Rectal smooth muscle tissue (tissue), 1 donor: ENCODE measurements around the gene LRRC32.
A peak's percentile ranks its signal among the peaks of the same experiment; 100 is the strongest.

Source experiments
- H3K27ac ChIP-seq: one replicate; pipeline ENCODE4 v1.7.0; 2013; ENCODE audit warnings: low read depth, low read length, inconsistent platforms
- H3K27me3 ChIP-seq: one replicate; pipeline ENCODE4 v1.7.0; 2013; ENCODE audit warnings: low read length; ENCODE audit not compliant: control insufficient read depth, insufficient read depth
- H3K36me3 ChIP-seq: one replicate; pipeline ENCODE4 v1.7.0; 2013; ENCODE audit warnings: low read length; ENCODE audit not compliant: control insufficient read depth, insufficient read depth
- H3K4me1 ChIP-seq: one replicate; pipeline ENCODE4 v1.7.0; 2013; ENCODE audit warnings: low read length; ENCODE audit not compliant: control insufficient read depth, insufficient read depth
- H3K4me3 ChIP-seq: one replicate; pipeline ENCODE4 v1.7.0; 2013; ENCODE audit warnings: low read length
- H3K9ac ChIP-seq: one replicate; pipeline ENCODE4 v1.7.0; 2013; ENCODE audit warnings: low read length

LRRC32 gene

DNA sequence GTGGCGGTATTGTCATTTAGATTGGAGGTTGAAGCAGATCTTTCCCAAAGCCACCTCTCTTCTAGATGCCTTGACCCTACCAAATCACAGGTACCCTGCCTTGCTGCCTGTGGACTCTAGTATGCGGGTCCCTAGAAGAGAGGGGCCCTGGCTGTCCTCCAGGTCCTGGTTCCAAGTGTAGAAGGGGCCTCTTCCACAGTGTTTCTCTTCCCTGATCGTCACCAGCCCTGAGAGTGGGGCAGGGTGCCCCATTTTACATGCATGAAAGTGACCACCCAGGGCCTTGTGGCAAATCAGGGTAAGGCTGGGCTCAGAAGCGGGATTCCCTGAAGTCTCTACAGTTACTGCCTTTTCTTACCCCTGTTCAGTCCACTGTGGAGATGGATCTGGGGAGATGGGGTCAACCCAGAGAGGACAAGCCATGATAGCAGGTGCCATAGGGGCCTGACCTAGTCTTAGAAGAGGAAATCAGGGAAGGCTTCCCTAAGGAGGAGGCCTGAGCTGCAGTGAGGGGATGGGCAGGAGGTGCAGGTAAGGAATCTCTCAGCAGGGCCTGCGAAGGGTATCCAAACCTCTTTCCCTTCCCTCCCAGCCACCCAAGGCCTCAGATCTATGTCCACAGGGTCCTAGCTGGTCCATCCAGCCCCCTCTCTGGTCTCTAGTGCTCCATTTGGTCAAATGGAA is 1.2 kb upstream of the LRRC32 start:
- no peaks in the 10 kb centered on the region for H3K4me1 ChIP-seq
- H3K9ac ChIP-seq = no peak overlapping the region
- no peak overlapping the region for H3K4me3 ChIP-seq
- H3K27me3 ChIP-seq = peaks cover 2% of the 10 kb centered on the region
- H3K27ac ChIP-seq = no peak overlapping the region
- no peaks in the 10 kb centered on the region for H3K36me3 ChIP-seq

DNA sequence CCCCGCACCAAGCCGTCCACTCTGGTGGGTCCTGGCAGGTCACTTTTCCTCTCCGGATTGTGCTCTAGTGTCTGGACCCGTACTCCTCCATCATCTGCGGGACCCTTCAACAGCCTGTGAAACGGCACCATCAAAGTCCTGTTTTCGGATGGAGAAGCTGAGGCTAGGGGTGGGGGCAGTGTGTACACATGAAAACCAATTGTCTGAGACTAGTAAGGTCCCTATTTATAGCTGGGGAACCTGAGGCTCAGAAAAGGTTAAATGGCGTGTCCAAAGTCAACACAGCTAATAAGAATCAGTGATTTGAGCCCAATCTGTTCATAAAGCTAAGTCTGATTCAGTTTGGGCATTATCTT is 668 bp upstream of the LRRC32 start:
- Histone ChIP-seq H3K36me3 (no peaks in the 10 kb centered on the region), H3K9ac (no peak overlapping the region), H3K4me1 (no peaks in the 10 kb centered on the region), H3K27ac (no peak overlapping the region), H3K4me3 (peak overlapping the region; percentile 63), H3K27me3 (peaks cover 2% of the 10 kb centered on the region)

DNA sequence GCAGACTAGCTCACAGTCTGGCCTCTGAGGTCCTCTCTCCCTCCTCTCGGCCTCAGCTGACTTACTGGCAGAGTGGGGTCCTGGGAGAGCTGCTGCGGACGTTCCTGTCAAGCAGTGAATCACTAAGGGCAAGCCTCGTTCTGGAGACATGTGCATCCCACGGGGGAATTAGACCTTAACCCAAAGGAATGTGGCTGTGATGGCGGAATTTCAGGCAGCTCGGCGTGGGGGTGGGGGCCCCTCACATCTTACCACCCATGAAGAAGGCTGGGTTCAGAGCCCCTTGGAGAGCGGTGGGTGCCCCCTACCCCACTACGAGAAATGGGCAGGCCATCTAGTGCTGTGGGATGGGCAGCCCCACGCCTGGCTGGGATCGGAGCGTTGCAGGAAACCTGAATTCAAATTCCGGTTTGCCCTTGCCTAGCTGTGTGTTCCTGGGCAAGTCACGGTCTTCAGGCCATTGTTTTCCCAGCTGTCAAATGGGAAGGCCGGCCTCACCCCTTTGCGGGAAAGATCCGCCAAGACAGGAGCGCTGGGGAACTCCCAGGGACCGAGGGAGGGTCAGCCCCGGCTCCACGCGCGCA is 554 bp downstream of the LRRC32 start:
- H3K4me3 ChIP-seq = peak overlapping the region; percentile 63
- no peak overlapping the region for H3K9ac ChIP-seq
- H3K27me3 ChIP-seq = peaks cover 2% of the 10 kb centered on the region
- no peaks in the 10 kb centered on the region for H3K4me1 ChIP-seq
- no peaks in the 10 kb centered on the region for H3K36me3 ChIP-seq
- peak overlapping the region; percentile 35 for H3K27ac ChIP-seq

DNA sequence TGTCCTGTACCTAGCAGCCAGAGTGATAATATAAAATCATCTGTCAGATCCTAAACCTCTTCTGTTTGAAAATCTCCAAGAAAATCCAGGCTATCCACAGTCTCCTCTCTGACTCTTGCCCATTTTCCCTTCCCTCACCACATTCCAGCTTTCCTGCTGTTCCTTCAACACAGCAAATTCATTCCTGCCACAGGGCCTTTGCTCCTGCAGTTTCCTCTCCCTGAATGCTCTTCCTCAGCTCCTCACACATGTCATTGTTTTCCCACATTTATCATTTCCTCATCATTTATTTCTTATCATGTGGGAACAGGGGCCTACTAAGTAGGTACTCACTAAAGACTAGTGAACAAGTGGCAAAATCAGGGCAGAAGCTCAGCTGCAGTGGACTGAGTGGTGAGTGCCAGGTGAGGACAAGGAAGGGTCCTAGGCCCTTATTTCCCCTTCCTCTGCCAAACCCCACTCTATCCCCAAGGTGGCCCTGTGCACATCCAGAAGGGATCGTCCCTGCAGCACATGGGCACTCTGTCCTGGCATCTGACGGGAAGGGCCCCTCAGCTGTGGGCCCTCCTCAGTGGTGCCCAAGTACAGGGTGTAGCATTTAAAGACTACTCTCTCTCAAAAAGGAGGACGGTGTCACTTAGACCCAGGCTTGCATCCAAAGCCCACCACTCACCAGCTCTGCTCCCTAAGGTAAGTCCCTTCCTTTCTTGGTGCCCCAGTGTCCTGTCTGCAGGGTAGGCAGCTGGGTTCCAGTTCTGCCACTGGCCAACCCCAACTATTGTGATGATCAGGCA is 2.0 kb downstream of the LRRC32 start:
- Histone ChIP-seq H3K27me3 (peaks cover 2% of the 10 kb centered on the region), H3K36me3 (no peaks in the 10 kb centered on the region), H3K9ac (no peak overlapping the region), H3K27ac (no peak overlapping the region), H3K4me1 (no peaks in the 10 kb centered on the region), H3K4me3 (peak overlapping the region; percentile 63)

DNA sequence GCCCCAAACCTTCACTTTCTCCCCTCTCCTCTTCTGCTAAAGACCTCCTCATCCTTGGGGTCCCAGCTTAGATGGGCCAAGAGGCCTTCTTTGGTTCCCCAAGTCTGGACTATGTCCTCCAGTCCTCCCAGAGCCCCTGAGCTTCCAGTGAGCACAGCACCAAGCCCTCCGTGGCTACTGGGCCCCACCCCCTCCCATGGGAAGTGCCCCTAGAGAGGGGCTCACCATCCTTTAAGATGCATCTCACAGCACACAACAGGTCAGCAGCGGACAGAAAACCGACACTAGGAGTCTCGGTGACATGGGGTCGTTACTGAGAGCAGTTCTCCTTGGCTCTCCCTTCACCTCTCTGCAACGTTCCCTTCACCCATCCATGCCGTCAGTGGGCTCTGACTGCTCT is 2.7 kb downstream of the LRRC32 start:
- H3K36me3 ChIP-seq = no peaks in the 10 kb centered on the region
- peak overlapping the region; percentile 38 for H3K4me3 ChIP-seq
- H3K9ac ChIP-seq = no peak overlapping the region
- H3K27ac ChIP-seq = no peak overlapping the region
- peaks cover 2% of the 10 kb centered on the region for H3K27me3 ChIP-seq
- no peaks in the 10 kb centered on the region for H3K4me1 ChIP-seq

DNA sequence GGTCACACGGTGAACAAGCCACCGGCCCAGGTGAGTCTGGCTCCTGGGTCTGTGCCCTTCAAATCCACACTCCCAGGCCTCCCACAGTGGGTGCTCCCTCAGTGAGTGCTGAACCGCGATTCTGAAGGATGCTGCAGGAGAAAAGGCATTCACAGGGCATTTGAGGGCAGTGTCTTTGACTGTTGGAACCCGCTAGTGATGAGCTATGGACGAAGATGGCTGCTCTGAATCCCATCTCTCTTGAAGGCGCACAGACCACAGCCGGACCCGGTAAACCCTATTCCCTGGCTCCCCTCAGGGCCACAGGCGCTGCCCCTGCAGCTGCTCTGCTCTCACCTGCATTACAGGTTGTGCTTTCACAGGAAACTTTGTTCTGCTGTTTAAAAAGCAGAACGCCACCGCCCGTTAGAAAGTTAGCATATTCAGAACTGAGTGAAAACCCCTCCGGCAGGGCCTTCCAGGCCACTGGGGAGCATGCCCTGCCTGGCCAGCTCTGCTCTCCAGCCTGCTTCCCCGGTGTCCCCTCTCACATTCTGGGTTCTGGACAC is 3.2 kb downstream of the LRRC32 start:
- H3K27ac ChIP-seq = no peak overlapping the region
- H3K4me1 ChIP-seq = no peaks in the 10 kb centered on the region
- no peaks in the 10 kb centered on the region for H3K36me3 ChIP-seq
- no peak overlapping the region for H3K9ac ChIP-seq
- H3K27me3 ChIP-seq = peaks cover 2% of the 10 kb centered on the region
- H3K4me3 ChIP-seq = no peak overlapping the region

DNA sequence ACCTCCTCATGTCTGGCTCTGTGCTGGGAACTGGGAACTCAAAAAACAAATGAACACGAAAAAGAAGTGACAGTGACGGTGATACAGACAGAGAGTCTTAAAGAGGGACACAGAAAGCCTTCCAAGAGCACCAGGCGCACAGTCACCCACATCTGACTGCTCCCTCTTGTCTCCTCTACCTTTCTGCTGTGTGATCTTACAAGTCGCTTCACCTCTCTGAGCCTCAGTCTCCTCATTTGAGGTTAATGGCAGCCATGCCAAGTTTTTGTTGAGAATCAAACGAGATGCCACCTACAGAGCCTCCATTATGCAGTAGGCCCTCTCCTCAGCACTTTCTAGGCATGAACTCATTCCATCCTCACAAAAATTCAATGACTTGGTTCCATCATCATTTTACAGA is 3.7 kb downstream of the LRRC32 start:
- no peaks in the 10 kb centered on the region for H3K36me3 ChIP-seq
- no peak overlapping the region for H3K27ac ChIP-seq
- no peak overlapping the region for H3K9ac ChIP-seq
- H3K4me3 ChIP-seq = peak overlapping the region; percentile 5
- no peaks in the 10 kb centered on the region for H3K4me1 ChIP-seq
- peaks cover 2% of the 10 kb centered on the region for H3K27me3 ChIP-seq

DNA sequence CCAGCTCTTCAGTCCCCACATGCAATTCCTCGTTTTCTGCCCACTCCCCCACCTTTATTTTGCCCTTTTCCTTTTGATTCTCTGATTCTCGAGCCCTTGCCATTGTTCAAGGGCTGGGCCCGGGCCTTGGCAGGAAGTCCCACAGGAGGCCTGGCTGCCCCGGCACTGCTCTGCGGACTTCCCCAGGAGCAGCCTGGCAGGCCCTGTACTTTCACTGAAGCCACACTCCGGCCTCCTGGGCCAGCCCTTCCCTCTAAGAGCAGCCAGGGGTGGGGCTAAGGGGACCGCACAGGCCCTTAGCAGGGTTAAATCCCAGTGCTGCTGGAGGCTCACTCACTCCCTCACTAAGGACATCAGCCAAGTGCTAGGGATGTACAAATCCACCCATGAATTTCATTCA is 4.1 kb downstream of the LRRC32 start:
- no peak overlapping the region for H3K9ac ChIP-seq
- no peak overlapping the region for H3K27ac ChIP-seq
- no peaks in the 10 kb centered on the region for H3K4me1 ChIP-seq
- H3K27me3 ChIP-seq = peaks cover 2% of the 10 kb centered on the region
- no peaks in the 10 kb centered on the region for H3K36me3 ChIP-seq
- peak overlapping the region; percentile 5 for H3K4me3 ChIP-seq

DNA sequence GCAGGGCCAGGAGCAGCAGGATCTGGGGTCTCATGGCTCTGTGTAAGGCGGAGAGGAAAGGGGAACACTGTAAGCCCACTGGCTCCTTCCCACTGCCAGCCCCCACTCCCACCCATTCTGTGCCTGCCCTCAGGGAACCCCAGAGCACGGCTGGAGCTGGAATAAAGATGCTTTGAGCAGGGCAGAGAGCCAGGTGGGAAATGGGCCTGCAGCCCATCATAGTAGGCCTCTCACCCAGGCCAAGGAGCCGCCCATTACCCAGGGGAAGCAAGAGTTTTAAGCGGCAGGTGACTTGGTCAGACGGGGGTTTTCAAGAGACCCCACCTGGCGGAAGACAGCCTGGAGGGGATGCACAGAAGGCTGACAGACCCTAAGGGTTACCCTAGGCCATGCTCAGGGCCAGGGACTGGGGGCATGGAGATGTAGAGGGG is 4.6 kb downstream of the LRRC32 start:
- Histone ChIP-seq H3K4me3 (no peak overlapping the region), H3K4me1 (no peaks in the 10 kb centered on the region), H3K27me3 (peaks cover 2% of the 10 kb centered on the region), H3K27ac (no peak overlapping the region), H3K9ac (no peak overlapping the region), H3K36me3 (no peaks in the 10 kb centered on the region)

DNA sequence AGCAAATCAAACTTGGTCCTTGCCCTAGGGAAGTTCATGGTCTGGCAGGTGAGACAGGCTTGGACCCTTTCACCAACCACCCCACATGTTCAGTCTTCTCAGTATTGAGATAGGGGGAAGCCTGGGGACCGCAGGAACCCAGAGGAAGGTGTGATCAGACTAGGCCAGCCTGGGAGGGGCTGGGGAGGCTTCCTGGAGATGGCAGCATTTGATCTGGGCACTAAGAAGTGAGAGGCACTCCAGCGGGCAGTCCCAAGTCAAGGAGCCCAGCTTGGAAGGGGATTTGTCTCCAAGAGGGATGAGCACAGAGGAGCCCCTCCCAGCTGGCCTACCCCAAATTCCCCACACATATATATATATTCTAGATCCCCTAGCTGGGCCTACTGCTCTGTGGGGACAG is 5.4 kb downstream of the LRRC32 start:
- H3K9ac ChIP-seq = no peak overlapping the region
- no peaks in the 10 kb centered on the region for H3K36me3 ChIP-seq
- H3K4me3 ChIP-seq = no peak overlapping the region

DNA sequence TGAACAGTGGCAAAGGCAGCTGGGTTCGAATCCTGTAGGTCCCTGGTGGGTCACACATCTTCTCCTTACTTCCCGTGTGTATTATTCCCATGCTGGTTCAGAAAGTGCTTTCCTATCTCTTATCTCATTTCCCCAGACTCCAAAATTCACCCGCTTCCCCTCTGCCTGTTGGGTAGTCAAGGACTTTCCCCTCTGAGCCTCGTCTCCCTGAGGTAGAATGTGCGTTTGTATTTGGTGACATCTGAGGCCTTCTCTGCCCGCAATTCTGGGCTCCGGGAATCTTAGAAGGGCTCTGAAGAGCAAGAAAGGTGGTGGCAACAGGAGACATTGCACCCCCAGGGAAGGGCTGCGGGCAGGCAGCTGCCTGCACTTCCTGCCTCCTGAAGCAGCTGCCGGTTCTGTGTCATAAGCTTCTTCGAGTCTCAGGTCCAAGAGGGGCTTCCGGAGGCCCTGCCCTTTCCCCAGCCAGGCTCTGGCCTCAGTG is 5.9 kb downstream of the LRRC32 start:
- Histone ChIP-seq H3K27ac (no peak overlapping the region), H3K4me1 (no peaks in the 10 kb centered on the region), H3K27me3 (peaks cover 2% of the 10 kb centered on the region), H3K9ac (no peak overlapping the region), H3K4me3 (no peak overlapping the region), H3K36me3 (no peaks in the 10 kb centered on the region)

More for the DNA sequence above, 5.4 kb downstream of the LRRC32 start:
- Histone ChIP-seq H3K27ac (no peak overlapping the region), H3K27me3 (peaks cover 2% of the 10 kb centered on the region), H3K4me1 (no peaks in the 10 kb centered on the region)

DNA sequence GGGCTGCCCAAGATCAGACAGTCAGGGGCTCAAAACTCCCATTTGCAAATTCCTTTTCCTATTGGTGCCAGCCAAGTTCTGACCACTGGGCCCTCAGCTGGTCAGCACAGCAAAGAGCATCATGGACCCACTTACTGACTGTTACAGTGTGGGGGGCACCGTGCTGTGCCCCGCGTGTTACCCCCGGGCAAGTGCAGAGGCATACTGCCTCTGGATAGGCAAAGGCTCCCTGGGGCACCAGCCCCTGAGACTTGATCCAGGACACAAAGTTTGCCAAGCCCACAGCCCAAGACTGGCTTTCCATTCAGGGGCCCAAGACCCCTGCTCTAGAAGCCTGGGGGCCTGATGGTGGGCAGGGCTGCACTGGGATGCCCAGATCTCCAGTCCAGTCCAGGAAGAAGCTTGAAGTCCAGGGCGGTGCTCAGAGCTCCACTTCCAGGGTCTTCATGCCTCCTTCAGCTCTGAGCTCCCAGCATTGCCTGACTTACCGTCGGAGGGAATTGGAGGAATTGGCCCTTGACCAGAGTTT is 6.6 kb downstream of the LRRC32 start:
- Histone ChIP-seq H3K36me3 (no peaks in the 10 kb centered on the region), H3K4me3 (no peak overlapping the region), H3K27me3 (no peaks in the 10 kb centered on the region), H3K9ac (no peak overlapping the region), H3K4me1 (no peaks in the 10 kb centered on the region), H3K27ac (no peak overlapping the region)
